GM18870 (cell line): Measurements from ENCODE around the gene NAA30.
"Not testable (repeated sequence)": the region's sequence is repeated elsewhere in the genome, so short reads cannot be mapped to it uniquely, and the experiment has no call there.

ENCODE experiments used
- ATAC-seq: cut with Tn5 transposase; IDR thresholded peaks from one replicate; pipeline ENCODE4 v1.9.1; 2021; ENCODE audit warnings: moderate library complexity; ENCODE audit not compliant: unreplicated experiment

Gene NAA30

GRCh38 chr14:57390037-57390805 is at the start of gene NAA30:
TSS of gene NAA30 (plus strand) at chr14:57390586. CDS start at chr14:57390958, 372 bp downstream.
- ATAC-seq, result peak; percentile 62

GRCh38 chr14:57343545-57344297 is 46.7 kb upstream of the NAA30 start:
- ATAC-seq, result not testable (repeated sequence)

GRCh38 chr14:57345106-57345505 is 45.3 kb upstream of the NAA30 start:
- no peak for ATAC-seq

- ATAC-seq, result no peak
Observed at GRCh38 chr14:57346741-57347140, 43.6 kb upstream of the NAA30 start.

- no peak for ATAC-seq
Observed at GRCh38 chr14:57352396-57353170, 37.8 kb upstream of the NAA30 start.

GRCh38 chr14:57355081-57355800 is 35.1 kb upstream of the NAA30 start:
- ATAC-seq, result no peak

- ATAC-seq, result no peak
Observed at GRCh38 chr14:57362361-57362760, 28.0 kb upstream of the NAA30 start.

- ATAC-seq, result no peak
Observed at GRCh38 chr14:57364659-57365450, 25.5 kb upstream of the NAA30 start.

- ATAC-seq, result not testable (repeated sequence)
Observed at GRCh38 chr14:57370187-57370586, 20.2 kb upstream of the NAA30 start.

- no peak for ATAC-seq
Observed at GRCh38 chr14:57371013-57371412, 19.4 kb upstream of the NAA30 start.

- ATAC-seq, result no peak
Observed at GRCh38 chr14:57375156-57375555, 15.2 kb upstream of the NAA30 start.

- ATAC-seq, result no peak
Observed at GRCh38 chr14:57378661-57379060, 11.7 kb upstream of the NAA30 start.

GRCh38 chr14:57380935-57381334 is 9.5 kb upstream of the NAA30 start:
- ATAC-seq, result no peak

GRCh38 chr14:57382283-57382682 is 8.1 kb upstream of the NAA30 start:
- no peak for ATAC-seq

- no peak for ATAC-seq
Observed at GRCh38 chr14:57383125-57383745, 7.2 kb upstream of the NAA30 start.

GRCh38 chr14:57388067-57388466 is 2.3 kb upstream of the NAA30 start:
- ATAC-seq, result no peak

- peak; percentile 20 for ATAC-seq
Observed at GRCh38 chr14:57389646-57390036, 745 bp upstream of the NAA30 start.

- ATAC-seq, result peak; percentile 32
Observed at GRCh38 chr14:57390806-57391516, 575 bp downstream of the NAA30 start.
